ENCODE data around the gene TEPSIN. TPM values are rescaled to one million over a fixed set of nuclear protein-coding genes. Genes with fewer than 3 reads are reported as not detected.

Gene TEPSIN
- total RNA-seq, 1 donor from 2014 or later: 40.2 TPM

DNA sequence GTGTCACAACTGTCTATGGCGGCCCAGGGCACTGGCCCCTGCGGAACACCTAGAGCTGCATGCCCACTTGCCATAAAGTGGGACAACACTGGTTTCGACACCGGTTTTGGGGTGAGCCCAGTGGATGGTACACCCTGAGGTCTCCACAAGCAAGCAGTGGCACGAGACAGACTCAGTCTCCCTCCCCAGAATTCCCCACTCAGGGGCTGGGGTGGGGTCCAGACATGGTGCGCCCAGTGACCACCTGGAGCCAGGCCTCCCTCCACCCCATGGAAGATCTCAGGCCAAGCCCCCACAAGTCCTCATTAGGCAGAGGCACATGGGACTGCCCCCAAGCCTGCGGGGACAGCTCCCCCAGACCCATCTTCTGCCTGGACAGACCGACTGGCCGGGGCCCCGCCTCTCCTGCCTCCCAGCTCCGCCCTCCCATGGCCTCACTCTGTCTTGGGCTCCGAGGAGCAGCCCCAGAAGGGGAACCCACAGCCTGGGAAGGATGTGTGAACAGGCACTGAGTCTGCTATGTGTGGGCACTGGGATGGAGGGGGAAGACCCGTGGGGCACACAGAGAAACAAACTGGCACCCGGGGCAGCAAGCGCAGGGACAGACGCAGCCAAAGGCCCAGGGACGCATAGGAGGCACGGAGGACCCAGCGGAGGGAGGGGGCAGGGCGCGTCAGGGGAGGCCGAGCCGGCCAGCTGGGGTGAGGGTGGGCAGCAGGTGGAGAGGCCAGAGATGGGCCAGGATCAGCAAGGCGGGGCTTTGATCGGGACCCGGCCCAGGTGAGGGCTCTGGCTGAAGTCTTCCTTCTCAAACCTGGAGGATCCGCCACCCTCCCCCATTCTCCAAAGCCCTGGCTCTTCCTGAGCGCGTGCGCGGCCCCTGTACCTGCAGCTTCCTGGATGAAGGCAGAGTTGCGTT is 2.8 kb downstream of the TEPSIN start:
- no peak for ATAC-seq

DNA sequence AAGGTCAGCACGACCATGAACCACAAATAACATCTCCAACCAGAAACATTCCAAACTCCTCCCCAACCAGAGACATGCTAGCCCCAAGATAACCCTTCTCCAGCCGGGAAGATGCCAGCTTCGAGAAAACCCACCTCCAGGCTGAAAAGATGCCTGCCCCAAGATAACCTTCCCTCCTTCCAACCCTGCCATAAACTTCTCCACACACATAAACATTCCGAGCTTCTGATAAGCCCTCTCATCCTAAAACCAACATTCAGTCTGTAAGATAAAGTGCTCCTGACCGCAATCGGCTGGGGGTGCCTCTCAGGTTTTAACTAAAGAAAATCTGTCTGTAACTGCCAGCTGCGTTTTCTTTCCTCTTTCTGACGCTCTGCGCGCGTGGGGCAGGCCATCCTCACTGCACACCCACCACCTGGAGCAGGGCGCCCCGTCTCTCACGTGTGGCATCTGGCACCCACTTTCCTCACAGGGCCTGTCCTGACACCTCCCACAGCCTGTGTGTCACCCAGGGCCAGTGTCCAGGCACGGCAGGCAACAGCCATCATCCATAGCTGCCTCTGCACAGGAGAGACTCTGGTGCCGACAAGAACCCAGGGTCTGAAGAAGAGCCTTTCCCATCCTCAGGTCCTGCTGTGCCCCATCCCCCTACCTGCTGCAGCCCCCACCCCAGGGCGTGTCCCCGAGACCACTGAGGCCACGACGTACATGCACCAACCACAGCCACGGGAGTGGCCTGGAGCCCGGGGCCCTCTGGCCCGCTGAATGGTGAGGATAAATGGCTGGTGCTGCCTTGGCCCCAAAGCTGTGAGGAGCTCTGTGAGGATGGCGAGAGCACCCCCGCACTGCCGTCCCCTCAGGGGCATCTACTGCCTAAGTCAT is 3.7 kb downstream of the TEPSIN start:
- Histone ChIP-seq H3K4me3 (no peak overlapping the region), H3K27ac (no peak overlapping the region), H3K9me3 (no peaks in the 10 kb centered on the region), H3K27me3 (no peaks in the 10 kb centered on the region), H3K4me1 (peaks cover 17% of the 10 kb centered on the region), H3K36me3 (peaks cover 29% of the 10 kb centered on the region)
- TF ChIP-seq, protein P1, sequence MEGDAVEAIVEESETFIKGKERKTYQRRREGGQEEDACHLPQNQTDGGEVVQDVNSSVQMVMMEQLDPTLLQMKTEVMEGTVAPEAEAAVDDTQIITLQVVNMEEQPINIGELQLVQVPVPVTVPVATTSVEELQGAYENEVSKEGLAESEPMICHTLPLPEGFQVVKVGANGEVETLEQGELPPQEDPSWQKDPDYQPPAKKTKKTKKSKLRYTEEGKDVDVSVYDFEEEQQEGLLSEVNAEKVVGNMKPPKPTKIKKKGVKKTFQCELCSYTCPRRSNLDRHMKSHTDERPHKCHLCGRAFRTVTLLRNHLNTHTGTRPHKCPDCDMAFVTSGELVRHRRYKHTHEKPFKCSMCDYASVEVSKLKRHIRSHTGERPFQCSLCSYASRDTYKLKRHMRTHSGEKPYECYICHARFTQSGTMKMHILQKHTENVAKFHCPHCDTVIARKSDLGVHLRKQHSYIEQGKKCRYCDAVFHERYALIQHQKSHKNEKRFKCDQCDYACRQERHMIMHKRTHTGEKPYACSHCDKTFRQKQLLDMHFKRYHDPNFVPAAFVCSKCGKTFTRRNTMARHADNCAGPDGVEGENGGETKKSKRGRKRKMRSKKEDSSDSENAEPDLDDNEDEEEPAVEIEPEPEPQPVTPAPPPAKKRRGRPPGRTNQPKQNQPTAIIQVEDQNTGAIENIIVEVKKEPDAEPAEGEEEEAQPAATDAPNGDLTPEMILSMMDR (IDR thresholded peaks at IDR 0.05): no peak
- no peak for DNase-seq
- intact Hi-C loops (cut with DNase I): no loop called here
- ATAC-seq: no peak

More for the DNA sequence above, 2.8 kb downstream of the TEPSIN start:
- DNase-seq: no peak
- intact Hi-C loops (cut with DNase I): no loop called here
- no peaks in the 10 kb centered on the region for H3K9me3 ChIP-seq
- H3K27me3 ChIP-seq: no peaks in the 10 kb centered on the region
- TF ChIP-seq, protein P1 (IDR thresholded peaks at IDR 0.05): no peak
- H3K36me3 ChIP-seq: peaks cover 22% of the 10 kb centered on the region
- H3K4me3 ChIP-seq: no peak overlapping the region
- peaks cover 19% of the 10 kb centered on the region for H3K4me1 ChIP-seq
- H3K27ac ChIP-seq: no peak overlapping the region

DNA sequence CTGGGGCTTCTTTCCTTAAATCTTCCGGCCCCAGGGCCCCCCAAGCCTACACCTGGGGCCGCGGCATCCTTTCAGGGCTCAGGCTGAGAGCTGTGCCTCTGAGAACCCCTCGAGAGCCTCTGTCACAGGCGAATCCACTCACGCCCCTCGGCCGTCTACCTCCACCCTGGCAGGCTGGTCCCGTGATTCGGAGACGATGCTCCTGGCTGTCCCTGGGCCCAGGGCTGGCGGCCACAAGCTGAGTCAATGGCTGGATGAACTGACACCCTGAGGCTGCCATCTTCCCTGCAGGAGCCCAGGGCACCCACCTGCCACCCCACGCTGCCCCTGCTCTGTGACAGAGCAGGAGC is 4.4 kb downstream of the TEPSIN start:
- DNase-seq (no peak), ATAC-seq (no peak)
- Histone ChIP-seq H3K27ac (no peak overlapping the region), H3K27me3 (no peaks in the 10 kb centered on the region), H3K4me1 (peaks cover 13% of the 10 kb centered on the region), H3K9me3 (no peaks in the 10 kb centered on the region), H3K36me3 (peaks cover 36% of the 10 kb centered on the region), H3K4me3 (no peak overlapping the region)
- TF ChIP-seq, protein P1 (IDR thresholded peaks at IDR 0.05): no peak
- intact Hi-C loops (cut with DNase I): no loop called here

DNA sequence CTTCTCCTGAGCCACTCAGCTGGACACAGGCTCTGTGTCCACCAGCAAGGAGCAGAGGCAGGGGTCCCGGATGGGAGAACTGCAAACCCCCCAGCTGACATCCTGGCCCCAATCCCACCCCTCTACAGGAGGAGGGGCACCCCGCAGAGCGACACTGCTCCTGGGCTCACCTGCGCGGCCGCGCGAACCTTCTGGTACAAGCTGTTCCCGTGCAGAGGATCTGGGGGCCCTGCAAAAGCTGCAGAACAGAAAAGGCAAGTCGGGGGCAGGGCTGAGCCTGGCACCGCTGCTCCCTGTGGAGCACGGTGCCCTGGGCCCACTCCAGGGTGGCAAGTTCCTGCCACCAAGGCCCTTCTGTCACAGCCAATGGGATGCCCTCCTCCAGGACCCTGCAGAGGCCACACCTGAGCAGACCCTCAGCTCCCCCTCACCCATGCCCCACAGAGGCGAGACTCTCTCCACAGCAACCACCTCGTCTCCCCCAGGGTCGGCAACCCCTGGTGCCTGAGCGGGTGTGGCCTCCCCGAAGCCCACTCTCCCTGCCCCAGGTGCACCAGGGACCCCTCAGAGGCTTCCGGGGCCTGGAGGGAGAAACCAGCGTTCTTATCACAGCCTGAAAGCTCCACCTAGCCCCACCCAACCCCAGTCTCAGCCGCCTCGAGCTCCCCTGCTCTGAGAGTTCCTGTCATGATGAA is 4.9 kb downstream of the TEPSIN start:
- intact Hi-C loops (cut with DNase I): no loop called here
- TF ChIP-seq, protein P1 (IDR thresholded peaks at IDR 0.05): no peak
- H3K9me3 ChIP-seq: no peaks in the 10 kb centered on the region
- no peaks in the 10 kb centered on the region for H3K27me3 ChIP-seq
- DNase-seq: no peak
- H3K27ac ChIP-seq: no peak overlapping the region
- H3K36me3 ChIP-seq: peaks cover 39% of the 10 kb centered on the region
- ATAC-seq: no peak
- H3K4me1 ChIP-seq: peaks cover 13% of the 10 kb centered on the region
- no peak overlapping the region for H3K4me3 ChIP-seq

DNA sequence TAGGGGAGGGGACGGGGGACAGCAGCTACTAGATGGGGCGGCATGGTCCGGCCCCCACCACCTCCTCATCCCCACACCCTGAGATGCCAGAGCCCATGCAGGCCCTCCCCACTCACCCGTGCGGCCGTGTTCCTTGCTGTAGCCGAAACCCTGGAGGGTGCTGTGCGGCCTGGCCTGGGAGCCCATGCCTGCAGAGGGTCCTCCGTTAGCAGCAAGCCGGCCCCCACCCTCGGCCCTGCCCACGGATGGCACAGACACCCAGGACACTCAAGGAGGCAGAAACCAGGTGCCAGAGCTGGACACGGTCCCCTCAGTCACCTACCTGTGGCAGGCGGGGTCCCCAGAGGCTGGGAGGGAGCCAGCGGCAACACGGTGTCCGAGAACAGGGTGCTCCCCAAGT is 5.5 kb downstream of the TEPSIN start:
- H3K36me3 ChIP-seq: peaks cover 39% of the 10 kb centered on the region
- no peak overlapping the region for H3K27ac ChIP-seq
- no peaks in the 10 kb centered on the region for H3K9me3 ChIP-seq
- ATAC-seq (no peak), DNase-seq (no peak)
- peaks cover 13% of the 10 kb centered on the region for H3K4me1 ChIP-seq
- TF ChIP-seq, protein P1 (IDR thresholded peaks at IDR 0.05): no peak
- intact Hi-C loops (cut with DNase I): no loop called here
- no peak overlapping the region for H3K4me3 ChIP-seq
- no peaks in the 10 kb centered on the region for H3K27me3 ChIP-seq
